ENCODE results near the gene BUD31.

- TF ChIP-seq EZH2 (IDR thresholded peaks at IDR 0.05), result no peak
- no peak for TF ChIP-seq POLR2AphosphoS5 (IDR thresholded peaks at IDR 0.05; ENCODE audit: borderline replicate concordance, low read depth, low read length)
- TF ChIP-seq FOXP2 (optimal IDR thresholded peaks at IDR 0.05; ENCODE audit: control extremely low read depth, extremely low read length, insufficient read depth), result no peak
Measured at GRCh38 chr7:99372275-99373090, 36.3 kb upstream of the BUD31 start.

Data from SK-N-MC (cell line).